Neutrophil (primary cell): ENCODE results near the gene PANK1.

Source experiments
- H3K27ac ChIP-seq: fragments of 200-600 bp; sonication (generic); 2 replicates; pipeline ENCODE4 v1.5.1; 2016; ENCODE audit warnings: mild to moderate bottlenecking, moderate library complexity
- H3K27me3 ChIP-seq: fragments of 200-600 bp; sonication (generic); 2 replicates; pipeline ENCODE4 v1.6.0; 2016; ENCODE audit warnings: mild to moderate bottlenecking
- H3K36me3 ChIP-seq: fragments of 200-600 bp; sonication (generic); 2 replicates; pipeline ENCODE4 v1.5.1; 2017
- H3K4me1 ChIP-seq, 2 experiments: fragments of 200-600 bp in 1 of 2; sonication (generic) in 1 of 2; 1 replicate in 1 of 2; 2 replicates in 1 of 2; pipeline versions ENCODE4 v1.5.1 to v1.6.1; 2013 to 2016; ENCODE audit warnings: low read depth in 1 of 2, low read length in 1 of 2, mild to moderate bottlenecking in 1 of 2, moderate library complexity in 1 of 2; ENCODE audit not compliant: control insufficient read depth in 1 of 2, insufficient read depth in 1 of 2
- H3K4me3 ChIP-seq, 2 experiments: fragments of 200-600 bp in 1 of 2; sonication (generic) in 1 of 2; 1 replicate in 1 of 2; 2 replicates in 1 of 2; pipeline ENCODE4 v1.5.1; 2013 to 2016; ENCODE audit warnings: low read depth in 1 of 2, low read length in 1 of 2, mild to moderate bottlenecking in 1 of 2, moderate library complexity in 1 of 2
- H3K9me3 ChIP-seq: fragments of 200-600 bp; sonication (generic); 2 replicates; pipeline ENCODE4 v1.5.1; 2016
- TF ChIP-seq, protein P1 (sequence below): fragments of 200-600 bp; sonication (generic); IDR thresholded peaks from 2 replicates; pipeline ENCODE4 v1.5.1; 2016; ENCODE audit warnings: antibody characterized with exemption

Gene PANK1

DNA sequence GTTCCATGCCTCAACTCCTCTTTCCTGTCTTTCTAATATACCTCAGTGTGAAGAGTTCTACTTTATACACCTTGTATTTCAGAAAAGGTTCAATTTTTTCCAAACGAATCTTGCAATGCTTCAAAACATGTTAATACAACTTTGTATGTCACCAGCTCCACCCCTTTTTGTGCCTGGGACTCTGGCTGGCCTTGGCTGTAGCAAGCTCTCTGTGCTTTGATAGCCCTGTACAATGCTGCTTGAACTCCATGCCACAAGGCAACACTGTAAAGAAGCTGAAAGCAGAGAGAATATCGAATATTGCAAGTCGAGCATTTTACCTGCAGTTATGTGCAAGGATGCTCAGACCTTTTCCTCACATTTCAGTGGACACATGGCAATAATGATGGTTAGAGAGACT is 52.5 kb downstream of the PANK1 start:
- Histone ChIP-seq H3K27me3 (no peaks in the 10 kb centered on the region), H3K27ac (no peak overlapping the region), H3K9me3 (no peaks in the 10 kb centered on the region), H3K4me1 (no peaks in the 10 kb centered on the region), H3K36me3 (no peaks in the 10 kb centered on the region), H3K4me3 (no peak overlapping the region)
- TF ChIP-seq, protein P1, sequence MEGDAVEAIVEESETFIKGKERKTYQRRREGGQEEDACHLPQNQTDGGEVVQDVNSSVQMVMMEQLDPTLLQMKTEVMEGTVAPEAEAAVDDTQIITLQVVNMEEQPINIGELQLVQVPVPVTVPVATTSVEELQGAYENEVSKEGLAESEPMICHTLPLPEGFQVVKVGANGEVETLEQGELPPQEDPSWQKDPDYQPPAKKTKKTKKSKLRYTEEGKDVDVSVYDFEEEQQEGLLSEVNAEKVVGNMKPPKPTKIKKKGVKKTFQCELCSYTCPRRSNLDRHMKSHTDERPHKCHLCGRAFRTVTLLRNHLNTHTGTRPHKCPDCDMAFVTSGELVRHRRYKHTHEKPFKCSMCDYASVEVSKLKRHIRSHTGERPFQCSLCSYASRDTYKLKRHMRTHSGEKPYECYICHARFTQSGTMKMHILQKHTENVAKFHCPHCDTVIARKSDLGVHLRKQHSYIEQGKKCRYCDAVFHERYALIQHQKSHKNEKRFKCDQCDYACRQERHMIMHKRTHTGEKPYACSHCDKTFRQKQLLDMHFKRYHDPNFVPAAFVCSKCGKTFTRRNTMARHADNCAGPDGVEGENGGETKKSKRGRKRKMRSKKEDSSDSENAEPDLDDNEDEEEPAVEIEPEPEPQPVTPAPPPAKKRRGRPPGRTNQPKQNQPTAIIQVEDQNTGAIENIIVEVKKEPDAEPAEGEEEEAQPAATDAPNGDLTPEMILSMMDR, result no peak

DNA sequence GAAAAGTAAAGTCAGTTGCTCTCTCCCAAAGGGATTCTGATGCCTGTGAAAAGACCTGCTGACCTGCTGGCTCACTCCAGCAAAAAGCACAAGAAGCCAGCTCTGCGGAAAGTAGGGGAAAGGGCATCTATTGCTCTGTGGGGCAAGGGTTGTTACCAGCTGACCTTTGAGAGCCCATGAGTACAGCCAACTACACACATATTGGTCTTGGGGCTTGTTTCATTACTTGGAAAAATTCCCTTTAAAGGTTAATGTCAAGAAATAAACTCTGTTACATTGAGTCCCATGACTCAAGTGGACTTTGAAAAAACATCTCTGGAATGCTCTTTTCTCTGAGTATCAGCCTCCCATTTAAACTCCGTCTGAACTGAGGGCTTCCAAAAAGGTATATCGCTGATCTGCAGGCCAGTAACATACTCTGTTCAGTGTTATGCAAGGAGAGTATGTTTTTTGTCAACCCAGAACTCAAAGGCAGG is 53.2 kb downstream of the PANK1 start:
- H3K4me3 ChIP-seq, result no peak overlapping the region
- TF ChIP-seq, protein P1, result no peak
- H3K27me3 ChIP-seq, result no peaks in the 10 kb centered on the region
- H3K27ac ChIP-seq, result no peak overlapping the region
- no peaks in the 10 kb centered on the region for H3K36me3 ChIP-seq
- H3K4me1 ChIP-seq, result no peaks in the 10 kb centered on the region
- H3K9me3 ChIP-seq, result no peaks in the 10 kb centered on the region

DNA sequence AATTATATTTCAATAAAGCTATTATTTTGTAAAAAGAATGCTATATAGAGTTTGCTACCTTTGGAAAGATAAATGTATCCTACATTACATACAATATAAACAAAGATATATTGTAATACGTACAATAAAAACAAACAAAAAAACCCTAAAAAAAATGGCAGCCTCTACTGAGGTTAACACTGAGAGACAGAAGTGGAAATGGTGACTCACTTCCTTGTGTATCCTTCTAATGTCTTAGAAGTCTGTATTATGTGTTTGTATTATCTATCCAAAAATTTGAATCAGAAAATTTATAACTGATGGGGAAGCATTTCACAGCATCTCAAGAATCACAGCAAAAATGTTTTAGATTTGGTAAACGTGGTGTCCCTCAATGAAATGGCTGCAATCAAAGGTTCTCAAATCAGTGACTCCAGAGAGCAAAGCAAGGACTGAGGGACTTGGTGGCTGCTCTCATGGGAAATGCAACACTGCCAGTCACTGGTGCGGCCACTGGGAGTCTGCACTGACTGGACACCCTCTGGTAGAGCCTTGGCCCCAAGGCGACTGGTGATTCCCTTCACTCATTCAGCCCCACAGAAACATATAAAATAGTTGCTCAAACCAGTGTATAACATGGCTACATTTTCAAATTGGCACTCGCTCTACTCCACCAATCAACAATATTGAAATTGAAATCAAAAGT is 53.8 kb downstream of the PANK1 start:
- Histone ChIP-seq H3K9me3 (no peaks in the 10 kb centered on the region), H3K36me3 (no peaks in the 10 kb centered on the region), H3K4me1 (no peaks in the 10 kb centered on the region), H3K4me3 (no peak overlapping the region), H3K27ac (no peak overlapping the region), H3K27me3 (no peaks in the 10 kb centered on the region)
- TF ChIP-seq, protein P1, result no peak

DNA sequence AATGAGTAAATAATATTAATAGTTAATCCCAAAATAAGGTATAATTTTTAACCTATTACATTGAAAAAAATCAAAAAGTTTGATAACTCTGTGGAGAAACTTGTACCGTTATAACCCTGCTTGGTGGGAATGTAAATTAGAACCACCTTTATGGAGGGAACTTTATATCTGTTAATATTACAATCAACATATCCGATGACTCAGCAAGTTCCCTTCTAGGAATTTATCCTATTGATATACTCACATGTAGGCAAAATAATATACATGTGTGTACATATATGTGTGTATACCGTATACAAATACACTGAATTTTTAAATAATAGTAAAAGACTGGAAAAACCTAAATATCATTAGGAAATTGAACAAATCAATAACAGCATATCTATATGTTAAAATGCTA is 54.7 kb downstream of the PANK1 start:
- Histone ChIP-seq H3K4me3 (no peak overlapping the region), H3K27me3 (no peaks in the 10 kb centered on the region), H3K9me3 (no peaks in the 10 kb centered on the region), H3K36me3 (no peaks in the 10 kb centered on the region), H3K27ac (no peak overlapping the region), H3K4me1 (no peaks in the 10 kb centered on the region)
- TF ChIP-seq, protein P1, result no peak

DNA sequence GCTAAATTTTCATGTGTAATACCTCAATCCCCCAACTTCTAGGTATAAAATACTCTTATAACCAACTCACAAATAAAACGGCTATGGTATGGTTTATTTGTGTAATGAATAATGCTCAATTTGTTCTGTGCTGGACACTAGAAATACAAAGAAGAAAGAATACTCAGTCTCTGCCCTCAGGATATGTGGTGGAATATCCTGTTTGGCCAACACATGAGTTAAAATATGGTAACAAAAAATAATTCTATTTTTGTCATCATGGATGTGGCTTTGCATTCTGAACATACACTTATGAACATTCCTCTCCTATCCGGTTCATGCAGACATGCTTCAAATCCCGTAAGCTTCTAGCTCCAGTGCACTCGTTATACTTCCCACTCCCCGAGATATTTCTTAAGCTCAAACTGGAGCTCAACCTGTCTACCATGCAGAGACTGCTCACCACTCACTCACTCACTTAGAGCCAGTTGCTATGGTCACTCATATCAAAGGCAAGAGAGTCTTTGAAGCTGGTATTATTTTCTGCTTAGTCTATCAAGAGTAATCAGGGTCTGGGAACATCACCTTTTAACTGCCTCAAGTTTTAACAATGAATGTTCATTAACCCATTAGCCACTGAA is 55.8 kb downstream of the PANK1 start:
- Histone ChIP-seq H3K4me1 (no peaks in the 10 kb centered on the region), H3K4me3 (no peak overlapping the region), H3K27ac (no peak overlapping the region), H3K36me3 (no peaks in the 10 kb centered on the region), H3K27me3 (no peaks in the 10 kb centered on the region), H3K9me3 (no peaks in the 10 kb centered on the region)
- TF ChIP-seq, protein P1, result no peak
